ENCODE data around the gene FBXW12.

FBXW12 gene

GRCh38 chr3:48437812-48438211 lies 65.8 kb downstream of the FBXW12 start:
- TF ChIP-seq, protein P1, sequence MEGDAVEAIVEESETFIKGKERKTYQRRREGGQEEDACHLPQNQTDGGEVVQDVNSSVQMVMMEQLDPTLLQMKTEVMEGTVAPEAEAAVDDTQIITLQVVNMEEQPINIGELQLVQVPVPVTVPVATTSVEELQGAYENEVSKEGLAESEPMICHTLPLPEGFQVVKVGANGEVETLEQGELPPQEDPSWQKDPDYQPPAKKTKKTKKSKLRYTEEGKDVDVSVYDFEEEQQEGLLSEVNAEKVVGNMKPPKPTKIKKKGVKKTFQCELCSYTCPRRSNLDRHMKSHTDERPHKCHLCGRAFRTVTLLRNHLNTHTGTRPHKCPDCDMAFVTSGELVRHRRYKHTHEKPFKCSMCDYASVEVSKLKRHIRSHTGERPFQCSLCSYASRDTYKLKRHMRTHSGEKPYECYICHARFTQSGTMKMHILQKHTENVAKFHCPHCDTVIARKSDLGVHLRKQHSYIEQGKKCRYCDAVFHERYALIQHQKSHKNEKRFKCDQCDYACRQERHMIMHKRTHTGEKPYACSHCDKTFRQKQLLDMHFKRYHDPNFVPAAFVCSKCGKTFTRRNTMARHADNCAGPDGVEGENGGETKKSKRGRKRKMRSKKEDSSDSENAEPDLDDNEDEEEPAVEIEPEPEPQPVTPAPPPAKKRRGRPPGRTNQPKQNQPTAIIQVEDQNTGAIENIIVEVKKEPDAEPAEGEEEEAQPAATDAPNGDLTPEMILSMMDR (IDR thresholded peaks at IDR 0.05; ENCODE audit: borderline replicate concordance, control extremely low read depth, extremely low read depth, insufficient read depth, missing control alignments), result no peak
- in situ Hi-C loops (cut with MboI; ENCODE audit: low sequenced_read_pairs, unreplicated experiment), result loop anchor here (5.0 to 10.0 kb wide), 2 partner anchors 36 to 163 kb away; no protein-coding TSS in a partner anchor
- DNase-seq (ENCODE audit: low spot score), result peak; percentile 22

DNA sequence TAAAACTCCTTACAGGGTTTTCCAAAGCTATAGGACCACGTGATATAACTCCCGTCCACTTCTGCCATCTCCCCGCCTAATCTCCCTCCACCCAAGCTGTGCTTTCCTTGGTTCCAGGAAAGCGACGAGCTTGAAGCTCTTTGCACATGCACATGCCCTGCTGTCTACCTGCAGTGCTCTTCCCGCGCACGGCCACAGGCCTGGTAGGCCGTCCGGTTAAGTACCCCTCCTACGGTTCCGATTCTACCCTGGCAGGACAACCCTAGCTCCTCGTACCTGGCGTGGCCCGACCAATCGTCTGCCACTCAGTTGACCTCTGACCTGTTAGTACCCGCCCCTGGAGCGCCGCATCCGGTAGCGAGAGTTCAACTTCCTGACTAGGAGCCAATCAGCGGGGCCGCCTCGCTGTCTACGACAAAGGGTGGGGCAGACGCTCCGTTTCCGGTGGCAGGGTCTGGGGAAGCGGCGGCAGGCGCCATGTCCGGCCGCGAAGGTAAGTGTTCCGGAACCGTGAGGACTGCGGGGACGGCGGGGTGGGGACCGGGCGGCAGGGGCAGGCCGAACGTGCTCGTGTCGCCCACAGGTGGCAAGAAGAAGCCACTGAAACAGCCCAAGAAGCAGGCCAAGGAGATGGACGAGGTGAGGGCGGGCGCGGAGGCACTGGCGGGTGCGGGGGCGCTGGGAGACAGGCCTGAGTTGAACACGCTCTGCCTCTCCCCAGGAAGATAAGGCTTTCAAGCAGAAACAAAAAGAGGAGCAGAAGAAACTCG lies 68.0 kb downstream of the FBXW12 start, which contains the start of the genes CCDC51 and TMA7:
TSS of gene CCDC51 (minus strand) at position 300 of the 770 bp plus-strand sequence. CDS start 4,991 bp downstream, outside the sequence.
TSS of gene TMA7 (plus strand) at position 438 of the 770 bp plus-strand sequence. CDS start at position 478, 40 bp downstream.
- peak; percentile 99 for DNase-seq (ENCODE audit: low spot score)
- TF ChIP-seq, protein P1 (IDR thresholded peaks at IDR 0.05; ENCODE audit: borderline replicate concordance, control extremely low read depth, extremely low read depth, insufficient read depth, missing control alignments), result no peak
- in situ Hi-C loops (cut with MboI; ENCODE audit: low sequenced_read_pairs, unreplicated experiment), result loop anchor here (5.0 to 10.0 kb wide), 2 partner anchors 38 to 165 kb away; no protein-coding TSS in a partner anchor

DNA sequence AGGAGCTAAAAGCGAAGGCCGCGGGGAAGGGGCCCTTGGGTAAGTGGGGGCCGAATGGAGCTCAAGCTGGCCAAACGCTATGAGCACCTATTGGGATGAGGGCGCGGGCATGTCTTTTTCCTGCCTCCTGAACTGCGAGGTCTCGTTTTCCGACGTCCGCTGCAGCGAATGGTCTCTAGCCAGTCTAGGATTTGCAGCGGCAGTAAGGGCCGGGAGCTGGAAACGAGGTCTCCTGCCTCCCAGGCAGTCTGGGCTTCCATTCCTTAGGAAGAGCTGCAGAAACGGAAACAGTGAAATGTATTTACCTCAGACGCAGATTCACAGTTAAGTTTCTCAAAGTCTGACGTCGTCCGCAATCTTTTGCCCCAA lies 68.6 kb downstream of the FBXW12 start:
- TF ChIP-seq, protein P1 (IDR thresholded peaks at IDR 0.05; ENCODE audit: borderline replicate concordance, control extremely low read depth, extremely low read depth, insufficient read depth, missing control alignments), result no peak
- peak; percentile 14 for DNase-seq (ENCODE audit: low spot score)
- in situ Hi-C loops (cut with MboI; ENCODE audit: low sequenced_read_pairs, unreplicated experiment), result no loop called here

GRCh38 chr3:48441940-48442339 lies 69.9 kb downstream of the FBXW12 start:
- in situ Hi-C loops (cut with MboI; ENCODE audit: low sequenced_read_pairs, unreplicated experiment), result no loop called here
- TF ChIP-seq, protein P1 (IDR thresholded peaks at IDR 0.05; ENCODE audit: borderline replicate concordance, control extremely low read depth, extremely low read depth, insufficient read depth, missing control alignments), result no peak

More at GRCh38 chr3:48441940-48442339, 69.9 kb downstream of the FBXW12 start:
- DNase-seq (ENCODE audit: low spot score), result no peak

Data from GM13976 (cell line).